Keratinocyte (primary cell): ENCODE measurements around the gene MCRIP2. TPM values are rescaled to one million over a fixed set of nuclear protein-coding genes. Genes with fewer than 3 reads are reported as not detected.

ENCODE experiments used
- DNase-seq: peaks from one replicate; pipeline ENCODE4 v3.0.0-alpha.2; 2011; ENCODE audit warnings: low read depth, missing footprints, low spot score
- FAIRE-seq: peaks from 2 replicates; lab custom pipeline; 2011; peaks lifted over from hg19 to GRCh38; lab: Jason Lieb, UNC
- H2AFZ ChIP-seq: 2 replicates; pipeline ENCODE4 v1.6.0; 2012; ENCODE audit warnings: low read length, control low read depth, inconsistent platforms; ENCODE audit not compliant: control insufficient read depth
- H3K27ac ChIP-seq: 2 replicates; pipeline ENCODE4 v1.5.1; 2011; ENCODE audit warnings: low read length; ENCODE audit not compliant: control insufficient read depth, insufficient read depth
- H3K27me3 ChIP-seq: 3 replicates; pipeline ENCODE4 v1.6.0; 2011; ENCODE audit warnings: low read length; ENCODE audit not compliant: control insufficient read depth, insufficient read depth; ENCODE audit errors: extremely low read depth
- H3K36me3 ChIP-seq, 2 experiments: 2 replicates in 1 of 2; 3 replicates in 1 of 2; pipeline ENCODE4 v1.5.1; 2011; ENCODE audit warnings: low read length in 2 of 2, mild to moderate bottlenecking in 1 of 2; ENCODE audit not compliant: control insufficient read depth in 2 of 2, insufficient read depth in 2 of 2; ENCODE audit errors: extremely low read depth in 1 of 2
- H3K4me1 ChIP-seq: 3 replicates; pipeline ENCODE4 v1.5.1; 2011; ENCODE audit warnings: low read length; ENCODE audit not compliant: control insufficient read depth, insufficient read depth; ENCODE audit errors: extremely low read depth
- H3K4me2 ChIP-seq: 3 replicates; pipeline ENCODE4 v1.6.0; 2011; ENCODE audit warnings: low read depth, low read length; ENCODE audit not compliant: control insufficient read depth, insufficient read depth; ENCODE audit errors: extremely low read depth
- H3K4me3 ChIP-seq, 3 experiments: fragments of 200-600 bp in 1 of 3; sonication (generic) in 1 of 3; 2 replicates in 2 of 3; 3 replicates in 1 of 3; pipeline ENCODE4 v1.5.1; 2011 to 2016; ENCODE audit warnings: low read length in 3 of 3, mild to moderate bottlenecking in 3 of 3, control low read depth in 2 of 3, inconsistent platforms in 1 of 3, low read depth in 1 of 3, mixed read lengths in 1 of 3, mixed run types in 1 of 3, moderate library complexity in 1 of 3; ENCODE audit not compliant: control insufficient read depth in 2 of 3, insufficient read depth in 2 of 3; ENCODE audit errors: extremely low read depth in 1 of 3
- H3K79me2 ChIP-seq: 2 replicates; pipeline ENCODE4 v1.6.0; 2012; ENCODE audit warnings: low read length; ENCODE audit not compliant: control insufficient read depth, insufficient read depth
- H3K9ac ChIP-seq: 3 replicates; pipeline ENCODE4 v1.6.0; 2011; ENCODE audit warnings: low read length; ENCODE audit not compliant: control insufficient read depth, insufficient read depth; ENCODE audit errors: extremely low read depth
- H3K9me1 ChIP-seq: 3 replicates; pipeline ENCODE4 v1.6.0; 2011; ENCODE audit warnings: low read length; ENCODE audit not compliant: control insufficient read depth, insufficient read depth; ENCODE audit errors: extremely low read depth
- H3K9me3 ChIP-seq: 2 replicates; pipeline ENCODE4 v1.5.1; 2012; ENCODE audit warnings: low read depth, low read length; ENCODE audit not compliant: control insufficient read depth
- H4K20me1 ChIP-seq: 3 replicates; pipeline ENCODE4 v1.6.0; 2011; ENCODE audit warnings: low read length; ENCODE audit not compliant: control insufficient read depth, insufficient read depth; ENCODE audit errors: extremely low read depth
- CTCF ChIP-seq, 3 experiments: IDR thresholded peaks in 1 of 3; conservative IDR thresholded peaks in 1 of 3; optimal IDR thresholded peaks in 1 of 3; 2 replicates in 2 of 3; 3 replicates in 1 of 3; pipeline versions ENCODE3 to v1.5.1; 2011; ENCODE audit warnings: low read length in 3 of 3, mild to moderate bottlenecking in 3 of 3, moderate library complexity in 2 of 3, control low read depth in 1 of 3, inconsistent platforms in 1 of 3; ENCODE audit not compliant: insufficient read depth in 2 of 3; ENCODE audit errors: extremely low read depth in 1 of 3
- EZH2 ChIP-seq: IDR thresholded peaks from one replicate; pipeline ENCODE4 v1.6.1; 2012; ENCODE audit warnings: inconsistent platforms, mild to moderate bottlenecking, low read length, moderate library complexity
- dilution Hi-C: fragments of 300-500 bp; cut with MboI; formaldehyde crosslinking; loops from one replicate; pipeline ENCODE4 v1.7.0; 2020; ENCODE audit warnings: low sequenced_read_pairs; ENCODE audit not compliant: extremely low pct_ligation_motif_present
- polyA plus RNA-seq, 5 experiments: library from polyadenylated mRNA; depleted of rRNA in 3 of 5; stranded (reverse) in 3 of 5; stranded (forward) in 1 of 5; unstranded in 1 of 5; fragments of >200 nt; gene quantifications; 1 replicate in 1 of 5; 2 replicates in 3 of 5; 3 replicates in 1 of 5; pipeline versions ENCODE4 v1.2.1 to v1.2.3, GENCODE V29; 2011 to 2012; ENCODE audit warnings: missing spikeins in 2 of 5, low read depth in 1 of 5, low replicate concordance in 1 of 5

Gene MCRIP2
- polyA plus RNA-seq, 1 donor (not counting 4 experiments of a cell fraction or from before 2014, with no cell fraction given) = 8.1 TPM

DNA sequence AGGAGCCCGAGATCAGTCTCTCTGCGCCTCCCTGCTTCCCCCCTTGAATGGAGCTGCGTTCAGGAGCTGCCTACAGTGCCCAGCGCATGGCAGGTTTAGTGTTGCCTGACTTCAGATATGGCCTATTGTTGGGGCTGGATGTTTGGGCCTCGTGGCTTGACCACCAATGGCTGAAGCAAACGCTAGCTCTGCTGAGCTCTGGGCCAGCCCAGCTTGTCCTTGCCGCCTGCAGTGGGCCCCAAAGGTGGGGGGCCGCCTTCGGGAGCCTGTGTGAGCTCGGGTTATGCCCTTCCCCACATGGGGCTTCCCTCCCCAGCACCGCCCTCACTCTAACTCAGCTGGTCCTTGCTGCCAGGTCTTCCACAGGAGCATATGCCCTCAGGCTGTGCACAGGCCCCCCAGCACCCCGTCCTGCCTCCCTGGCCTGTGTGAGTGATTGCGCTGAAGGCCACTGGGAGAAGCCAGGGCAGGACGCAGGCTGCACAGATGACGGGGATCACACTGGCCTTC is 3.5 kb upstream of the MCRIP2 start:
- TF ChIP-seq CTCF (optimal IDR thresholded peaks at IDR 0.05 in 1 of 3, IDR thresholded peaks at IDR 0.05 in 1 of 3, conservative IDR thresholded peaks at IDR 0.05 in 1 of 3; ENCODE audit: extremely low read depth in 1 of 3, insufficient read depth in 2 of 3, low read length in 3 of 3) (no peak), EZH2 (no peak)

GRCh38 chr16:638836-639235 is 2.8 kb upstream of the MCRIP2 start:
- TF ChIP-seq CTCF (optimal IDR thresholded peaks at IDR 0.05 in 1 of 3, IDR thresholded peaks at IDR 0.05 in 1 of 3, conservative IDR thresholded peaks at IDR 0.05 in 1 of 3; ENCODE audit: extremely low read depth in 1 of 3, insufficient read depth in 2 of 3, low read length in 3 of 3) = no peak
- no peak for TF ChIP-seq EZH2
- H3K27ac ChIP-seq = no peak overlapping the region
- H3K79me2 ChIP-seq = peaks cover 8% of the 10 kb centered on the region
- no peaks in the 10 kb centered on the region for H3K27me3 ChIP-seq
- H3K9ac ChIP-seq = no peak overlapping the region
- H3K4me2 ChIP-seq = no peak overlapping the region
- H2AFZ ChIP-seq = no peak overlapping the region
- H4K20me1 ChIP-seq = no peaks in the 10 kb centered on the region
- H3K4me1 ChIP-seq = peaks cover 13% of the 10 kb centered on the region
- FAIRE-seq (no peak), DNase-seq (no peak)
- H3K9me1 ChIP-seq = peaks cover 2% of the 10 kb centered on the region
- dilution Hi-C loops = no loop called here
- peaks cover 2 to 3% of the 10 kb centered on the region in 2 experiments for H3K36me3 ChIP-seq
- H3K9me3 ChIP-seq = no peaks in the 10 kb centered on the region
- no peak overlapping the region for H3K4me3 ChIP-seq

More for the DNA sequence above, 3.5 kb upstream of the MCRIP2 start:
- DNase-seq = no peak
- Histone ChIP-seq H3K9me1 (peaks cover 2% of the 10 kb centered on the region), H3K4me1 (peaks cover 13% of the 10 kb centered on the region), H3K9ac (no peak overlapping the region), H3K27me3 (no peaks in the 10 kb centered on the region), H4K20me1 (no peaks in the 10 kb centered on the region), H3K36me3 (peaks cover 2 to 10% of the 10 kb centered on the region in 2 experiments), H3K27ac (no peak overlapping the region), H2AFZ (no peak overlapping the region), H3K4me3 (no peak overlapping the region), H3K4me2 (no peak overlapping the region), H3K79me2 (peaks cover 8% of the 10 kb centered on the region), H3K9me3 (no peaks in the 10 kb centered on the region)
- dilution Hi-C loops = no loop called here
- FAIRE-seq = no peak
